ENCODE measurements around the gene EFNA3.

The EFNA3 gene

GRCh38 chr1:155068599-155068998 lies 10.0 kb upstream of the EFNA3 start:
- Histone ChIP-seq H3K27ac (no peak overlapping the region), H3K9me3 (ENCODE audit: severe bottlenecking) (no peaks in the 10 kb centered on the region), H3K36me3 (peaks cover 6% of the 10 kb centered on the region; the same call in 1 of the 2 replicates), H3K4me3 (ENCODE audit: low read depth, low read length) (no peak overlapping the region), H3K27me3 (ENCODE audit: insufficient read depth, low read depth, severe bottlenecking) (no peaks in the 10 kb centered on the region)
- no peak for TF ChIP-seq CTCF (IDR thresholded peaks at IDR 0.05; ENCODE audit: low read depth, low read length)
- DNase-seq, result no peak

DNA sequence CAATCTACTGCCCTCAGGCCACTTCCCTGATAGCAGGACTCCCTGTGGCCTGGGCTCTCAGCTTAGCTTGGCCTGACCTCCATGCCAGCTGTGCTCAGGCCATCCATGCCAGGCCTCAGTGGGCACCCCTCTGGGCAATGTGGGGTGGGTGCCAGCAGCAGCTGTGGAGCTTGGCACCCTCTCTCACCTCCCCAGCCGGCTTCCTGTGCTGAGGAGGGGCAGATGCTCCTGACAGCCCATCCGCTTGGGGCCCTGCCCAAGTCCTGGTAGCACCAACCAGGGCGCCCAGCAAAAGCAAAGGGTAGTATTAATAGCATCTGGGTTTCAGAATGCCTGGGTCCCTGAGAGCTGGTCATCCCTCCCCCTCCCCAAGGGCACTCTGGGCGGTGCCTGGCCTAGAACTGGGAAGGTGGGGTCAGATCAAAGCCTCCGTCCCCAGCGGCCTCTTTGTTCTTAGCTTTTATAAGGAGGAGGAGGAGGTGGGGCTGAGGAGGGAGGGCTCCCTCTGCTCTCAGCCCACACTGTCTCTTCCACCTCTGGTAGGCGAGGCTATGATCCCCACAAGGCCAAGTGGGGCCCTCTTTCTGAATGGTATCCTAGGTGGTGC lies 9.0 kb upstream of the EFNA3 start:
- no peak for TF ChIP-seq CTCF (IDR thresholded peaks at IDR 0.05; ENCODE audit: low read depth, low read length)
- H3K27ac ChIP-seq, result peak overlapping the region; percentile 0; the same call in 1 of the 2 replicates
- H3K4me3 ChIP-seq (ENCODE audit: low read depth, low read length), result no peak overlapping the region
- no peaks in the 10 kb centered on the region for H3K27me3 ChIP-seq (ENCODE audit: insufficient read depth, low read depth, severe bottlenecking)
- no peaks in the 10 kb centered on the region for H3K9me3 ChIP-seq (ENCODE audit: severe bottlenecking)
- peaks cover 6% of the 10 kb centered on the region; the same call in 1 of the 2 replicates for H3K36me3 ChIP-seq
- DNase-seq, result peak; percentile 72

GRCh38 chr1:155070158-155070621 lies 8.4 kb upstream of the EFNA3 start:
- TF ChIP-seq CTCF (IDR thresholded peaks at IDR 0.05; ENCODE audit: low read depth, low read length), result no peak
- no peaks in the 10 kb centered on the region for H3K27me3 ChIP-seq (ENCODE audit: insufficient read depth, low read depth, severe bottlenecking)
- peaks cover 6% of the 10 kb centered on the region; the same call in 1 of the 2 replicates for H3K36me3 ChIP-seq
- DNase-seq, result no peak
- peak overlapping the region; percentile 0; the same call in 1 of the 2 replicates for H3K27ac ChIP-seq
- no peaks in the 10 kb centered on the region for H3K9me3 ChIP-seq (ENCODE audit: severe bottlenecking)
- H3K4me3 ChIP-seq (ENCODE audit: low read depth, low read length), result no peak overlapping the region

DNA sequence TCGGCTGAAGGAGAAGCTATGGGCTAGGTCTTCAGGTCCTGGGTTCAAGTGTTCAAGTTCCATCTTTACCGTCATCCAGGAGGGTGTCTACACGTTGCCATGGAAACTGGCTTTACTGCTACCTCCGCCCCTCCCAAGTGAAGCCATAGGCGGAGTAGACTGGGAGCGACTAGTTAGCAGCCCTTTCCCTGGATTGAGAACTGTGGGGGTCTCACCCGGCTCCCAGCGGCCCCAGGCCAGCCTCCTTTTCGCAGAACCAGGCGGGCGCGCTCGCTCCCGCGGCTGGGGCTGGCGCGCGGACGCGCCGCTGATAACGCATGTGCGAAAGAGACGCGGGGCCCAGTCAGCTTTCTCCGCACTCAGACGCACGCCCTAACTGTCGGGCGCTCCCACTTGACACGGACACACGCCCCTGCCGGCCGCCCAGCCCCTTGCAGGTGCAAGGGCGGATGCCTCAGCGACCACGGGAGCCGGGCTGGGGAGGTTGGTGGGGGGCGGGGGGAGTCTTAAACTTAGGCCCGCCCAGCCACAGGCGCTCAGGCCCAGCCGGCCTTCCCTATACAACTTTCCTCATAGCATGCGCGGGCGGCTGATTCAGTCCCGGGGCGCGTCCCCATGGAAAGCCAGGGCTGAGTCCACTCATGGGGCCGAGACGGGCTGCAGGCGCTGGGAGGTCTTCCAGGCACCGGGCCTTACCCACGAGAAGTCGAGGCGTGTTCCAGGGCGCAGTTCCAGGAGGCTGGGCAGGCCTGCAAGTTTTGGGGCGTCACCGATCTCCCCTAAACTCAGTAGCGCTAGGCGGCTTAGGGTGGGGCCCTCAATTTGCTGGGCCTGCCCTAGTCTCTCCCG lies 7.7 kb upstream of the EFNA3 start:
- no peak for TF ChIP-seq CTCF (IDR thresholded peaks at IDR 0.05; ENCODE audit: low read depth, low read length)
- Histone ChIP-seq H3K36me3 (peaks cover 6% of the 10 kb centered on the region; the same call in 1 of the 2 replicates), H3K4me3 (ENCODE audit: low read depth, low read length) (no peak overlapping the region), H3K9me3 (ENCODE audit: severe bottlenecking) (no peaks in the 10 kb centered on the region), H3K27ac (no peak overlapping the region), H3K27me3 (ENCODE audit: insufficient read depth, low read depth, severe bottlenecking) (no peaks in the 10 kb centered on the region)
- no peak for DNase-seq

- peaks cover 6% of the 10 kb centered on the region; the same call in 1 of the 2 replicates for H3K36me3 ChIP-seq
- H3K27ac ChIP-seq, result no peak overlapping the region
- DNase-seq, result peak; percentile 59
- TF ChIP-seq CTCF (IDR thresholded peaks at IDR 0.05; ENCODE audit: low read depth, low read length), result no peak
- no peak overlapping the region for H3K4me3 ChIP-seq (ENCODE audit: low read depth, low read length)
- no peaks in the 10 kb centered on the region for H3K27me3 ChIP-seq (ENCODE audit: insufficient read depth, low read depth, severe bottlenecking)
- no peaks in the 10 kb centered on the region for H3K9me3 ChIP-seq (ENCODE audit: severe bottlenecking)
These were observed 6.9 kb upstream of the EFNA3 start for GRCh38 chr1:155071701-155072100.
